Measurements from ENCODE around the gene ZDHHC7.

ZDHHC7 gene

GRCh38 chr16:84925773-84926372 lies 85.5 kb downstream of the ZDHHC7 start:
- TF ChIP-seq EZH2phosphoT487 (IDR thresholded peaks at IDR 0.05; ENCODE audit: borderline replicate concordance, low read length) (no peak), CTCF (IDR thresholded peaks at IDR 0.05; ENCODE audit: low read depth, low read length, poor library complexity, severe bottlenecking) (no peak)
- H3K27ac ChIP-seq (ENCODE audit: low read depth, low read length) = no peak overlapping the region
- no peaks in the 10 kb centered on the region for H3K27me3 ChIP-seq (ENCODE audit: control insufficient read depth, low read length)
- H3K4me1 ChIP-seq (ENCODE audit: control insufficient read depth, low read length) = no peaks in the 10 kb centered on the region
- no peaks in the 10 kb centered on the region for H3K79me2 ChIP-seq (ENCODE audit: control insufficient read depth, low read length)
- H3K9me2 ChIP-seq (replicated peaks; ENCODE audit: control insufficient read depth, low read length) = no peaks in the 10 kb centered on the region
- H3K4me2 ChIP-seq (ENCODE audit: low read length) = no peak overlapping the region
- no peaks in the 10 kb centered on the region for H4K20me1 ChIP-seq (ENCODE audit: control insufficient read depth, insufficient read depth, low read depth, low read length)
- no peaks in the 10 kb centered on the region for H3K36me3 ChIP-seq (ENCODE audit: control insufficient read depth, low read length)
- H3F3A ChIP-seq (ENCODE audit: control insufficient read depth, insufficient read depth) = no peaks in the 10 kb centered on the region
- H3K9me3 ChIP-seq (ENCODE audit: control insufficient read depth, insufficient read depth, low read length) = no peaks in the 10 kb centered on the region
- no peak overlapping the region for H3K4me3 ChIP-seq (ENCODE audit: low read length)

GRCh38 chr16:84925092-84925772 lies 86.1 kb downstream of the ZDHHC7 start:
- no peaks in the 10 kb centered on the region for H4K20me1 ChIP-seq (ENCODE audit: control insufficient read depth, insufficient read depth, low read depth, low read length)
- no peak overlapping the region for H3K4me2 ChIP-seq (ENCODE audit: low read length)
- H3K27ac ChIP-seq (ENCODE audit: low read depth, low read length) = no peak overlapping the region
- no peaks in the 10 kb centered on the region for H3F3A ChIP-seq (ENCODE audit: control insufficient read depth, insufficient read depth)
- no peaks in the 10 kb centered on the region for H3K79me2 ChIP-seq (ENCODE audit: control insufficient read depth, low read length)
- TF ChIP-seq EZH2phosphoT487 (IDR thresholded peaks at IDR 0.05; ENCODE audit: borderline replicate concordance, low read length) (no peak), CTCF (IDR thresholded peaks at IDR 0.05; ENCODE audit: low read depth, low read length, poor library complexity, severe bottlenecking) (peak; percentile 94)
- H3K36me3 ChIP-seq (ENCODE audit: control insufficient read depth, low read length) = no peaks in the 10 kb centered on the region
- no peaks in the 10 kb centered on the region for H3K27me3 ChIP-seq (ENCODE audit: control insufficient read depth, low read length)
- no peaks in the 10 kb centered on the region for H3K9me2 ChIP-seq (replicated peaks; ENCODE audit: control insufficient read depth, low read length)
- H3K4me1 ChIP-seq (ENCODE audit: control insufficient read depth, low read length) = no peaks in the 10 kb centered on the region
- H3K9me3 ChIP-seq (ENCODE audit: control insufficient read depth, insufficient read depth, low read length) = no peaks in the 10 kb centered on the region
- no peak overlapping the region for H3K4me3 ChIP-seq (ENCODE audit: low read length)

- Histone ChIP-seq H3K27me3 (ENCODE audit: control insufficient read depth, low read length) (peaks cover 4% of the 10 kb centered on the region; the same call in 1 of the 2 replicates), H3K4me1 (ENCODE audit: control insufficient read depth, low read length) (no peaks in the 10 kb centered on the region), H3K4me2 (ENCODE audit: low read length) (no peak overlapping the region), H3K79me2 (ENCODE audit: control insufficient read depth, low read length) (no peaks in the 10 kb centered on the region), H3K9me3 (ENCODE audit: control insufficient read depth, insufficient read depth, low read length) (no peaks in the 10 kb centered on the region), H3K4me3 (ENCODE audit: low read length) (no peak overlapping the region), H3K27ac (ENCODE audit: low read depth, low read length) (no peak overlapping the region), H3F3A (ENCODE audit: control insufficient read depth, insufficient read depth) (no peaks in the 10 kb centered on the region), H3K9me2 (replicated peaks; ENCODE audit: control insufficient read depth, low read length) (no peaks in the 10 kb centered on the region), H4K20me1 (ENCODE audit: control insufficient read depth, insufficient read depth, low read depth, low read length) (no peaks in the 10 kb centered on the region), H3K36me3 (ENCODE audit: control insufficient read depth, low read length) (no peaks in the 10 kb centered on the region)
- TF ChIP-seq CTCF (IDR thresholded peaks at IDR 0.05; ENCODE audit: low read depth, low read length, poor library complexity, severe bottlenecking) (no peak), EZH2phosphoT487 (IDR thresholded peaks at IDR 0.05; ENCODE audit: borderline replicate concordance, low read length) (no peak)
These were observed 86.8 kb downstream of the ZDHHC7 start for GRCh38 chr16:84924331-84925091.

All from DOHH2 (cell line).